Fibroblast of lung (primary cell): ENCODE results near the gene EML4. TPM values are rescaled to one million over a fixed set of nuclear protein-coding genes. Genes with fewer than 3 reads are reported as not detected.

Experiments
- DNase-seq, 2 donors: peaks; one replicate each; pipeline versions ENCODE4 v3.0.0 to v3.0.0-alpha.2; 2010; ENCODE audit warnings: low read depth in 2 of 2
- H2AFZ ChIP-seq: 2 replicates; pipeline ENCODE4 v1.5.1; 2012; ENCODE audit warnings: low read length, control low read depth, inconsistent platforms
- H3K27ac ChIP-seq: 2 replicates; pipeline ENCODE4 v1.5.1; 2011; ENCODE audit warnings: low read length, control low read depth; ENCODE audit not compliant: insufficient read depth
- H3K27me3 ChIP-seq: 2 replicates; pipeline ENCODE4 v1.5.1; 2011; ENCODE audit warnings: mild to moderate bottlenecking, low read length; ENCODE audit not compliant: control insufficient read depth, insufficient read depth
- H3K36me3 ChIP-seq: 2 replicates; pipeline ENCODE4 v1.5.1; 2011; ENCODE audit warnings: low read length; ENCODE audit not compliant: control insufficient read depth, insufficient read depth
- H3K4me1 ChIP-seq: 2 replicates; pipeline ENCODE4 v1.5.1; 2011; ENCODE audit warnings: low read length; ENCODE audit not compliant: control insufficient read depth, insufficient read depth; ENCODE audit errors: extremely low read depth
- H3K4me2 ChIP-seq: 2 replicates; pipeline ENCODE4 v1.5.1; 2011; ENCODE audit warnings: low read length, control low read depth; ENCODE audit not compliant: insufficient read depth; ENCODE audit errors: extremely low read depth
- H3K4me3 ChIP-seq, 4 experiments: fragments of 200-600 bp in 1 of 4; sonication (generic) in 1 of 4; replicated peaks in 1 of 4; 2 replicates each; pipeline ENCODE4 v1.5.1; 2011 to 2016; ENCODE audit warnings: low read length in 4 of 4, low read depth in 3 of 4, mild to moderate bottlenecking in 3 of 4, control low read depth in 2 of 4, inconsistent platforms in 1 of 4, mixed read lengths in 1 of 4; ENCODE audit not compliant: insufficient read depth in 1 of 4; ENCODE audit errors: control extremely low read depth in 1 of 4
- H3K79me2 ChIP-seq: 2 replicates; pipeline ENCODE4 v1.5.1; 2012; ENCODE audit warnings: mild to moderate bottlenecking, low read length, inconsistent platforms; ENCODE audit not compliant: control insufficient read depth, insufficient read depth
- H3K9ac ChIP-seq: 2 replicates; pipeline ENCODE4 v1.5.1; 2011; ENCODE audit warnings: mild to moderate bottlenecking, low read length, control low read depth; ENCODE audit not compliant: insufficient read depth
- H3K9me3 ChIP-seq: 2 replicates; pipeline ENCODE4 v1.5.1; 2012; ENCODE audit warnings: low read depth, low read length; ENCODE audit not compliant: control insufficient read depth, insufficient read depth
- H4K20me1 ChIP-seq: 2 replicates; pipeline ENCODE4 v1.5.1; 2011; ENCODE audit warnings: low read length; ENCODE audit not compliant: control insufficient read depth, insufficient read depth; ENCODE audit errors: extremely low read depth
- EZH2 ChIP-seq: IDR thresholded peaks from 2 replicates; pipeline ENCODE4 v1.5.1; 2012; ENCODE audit warnings: low read length, control low read depth, mild to moderate bottlenecking; ENCODE audit errors: missing control alignments
- polyA plus RNA-seq, 2 donors: library from polyadenylated mRNA; depleted of rRNA in 1 of 2; stranded (reverse) in 1 of 2; unstranded in 1 of 2; fragments of >200 nt; gene quantifications; 2 replicates each; pipeline ENCODE4 v1.2.1, GENCODE V29; 2011 to 2012; ENCODE audit warnings: missing spikeins in 1 of 2
- total RNA-seq: library from RNA; depleted of rRNA; stranded (reverse); fragments of >200 nt; gene quantifications from 2 replicates; pipeline ENCODE4 v1.2.1, GENCODE V29; 2014
- TF ChIP-seq, protein P1 (sequence below), 2 donors: IDR thresholded peaks in 1 of 2; conservative IDR thresholded peaks in 1 of 2; 1 replicate in 1 of 2; 2 replicates in 1 of 2; pipeline ENCODE4 v1.5.1; 2011 to 2012; ENCODE audit warnings: low read length in 2 of 2, control low read depth in 1 of 2, inconsistent platforms in 1 of 2, low read depth in 1 of 2, mild to moderate bottlenecking in 1 of 2

Gene EML4
- total and polyA plus RNA-seq, 2 donors (not counting 1 experiment from before 2014, with no cell fraction given) = 49.5 to 62.7 TPM

DNA sequence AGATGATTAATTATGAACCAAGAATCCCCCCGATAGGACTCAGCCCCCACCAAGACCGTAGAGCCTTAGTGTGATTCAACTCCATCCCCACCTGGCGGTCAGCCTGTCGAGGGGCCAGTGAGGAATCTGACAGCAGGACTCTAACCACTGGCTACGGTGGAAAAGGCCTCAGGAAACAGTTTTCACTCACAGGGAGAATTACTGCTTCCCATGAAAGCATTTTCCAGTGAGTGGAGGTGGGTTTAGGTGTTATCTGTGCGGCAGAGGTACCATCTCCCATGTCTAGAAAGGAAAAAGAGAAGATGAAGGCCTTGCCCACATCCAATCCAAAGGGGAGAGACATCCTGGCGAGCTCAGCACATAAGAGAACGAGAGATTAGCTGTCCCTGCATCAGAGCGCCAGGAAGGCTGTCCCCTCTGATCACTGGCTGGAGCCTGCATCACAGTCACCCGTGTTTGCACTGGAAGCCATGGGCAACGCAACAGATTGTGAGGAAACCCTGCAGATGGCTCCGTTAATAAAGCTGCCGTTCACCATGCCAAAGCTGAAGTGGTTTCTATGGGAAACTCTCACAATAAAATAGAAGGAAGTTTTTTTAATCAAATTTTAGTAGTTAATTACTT lies 169.5 kb downstream of the EML4 start:
- TF ChIP-seq, protein P1, sequence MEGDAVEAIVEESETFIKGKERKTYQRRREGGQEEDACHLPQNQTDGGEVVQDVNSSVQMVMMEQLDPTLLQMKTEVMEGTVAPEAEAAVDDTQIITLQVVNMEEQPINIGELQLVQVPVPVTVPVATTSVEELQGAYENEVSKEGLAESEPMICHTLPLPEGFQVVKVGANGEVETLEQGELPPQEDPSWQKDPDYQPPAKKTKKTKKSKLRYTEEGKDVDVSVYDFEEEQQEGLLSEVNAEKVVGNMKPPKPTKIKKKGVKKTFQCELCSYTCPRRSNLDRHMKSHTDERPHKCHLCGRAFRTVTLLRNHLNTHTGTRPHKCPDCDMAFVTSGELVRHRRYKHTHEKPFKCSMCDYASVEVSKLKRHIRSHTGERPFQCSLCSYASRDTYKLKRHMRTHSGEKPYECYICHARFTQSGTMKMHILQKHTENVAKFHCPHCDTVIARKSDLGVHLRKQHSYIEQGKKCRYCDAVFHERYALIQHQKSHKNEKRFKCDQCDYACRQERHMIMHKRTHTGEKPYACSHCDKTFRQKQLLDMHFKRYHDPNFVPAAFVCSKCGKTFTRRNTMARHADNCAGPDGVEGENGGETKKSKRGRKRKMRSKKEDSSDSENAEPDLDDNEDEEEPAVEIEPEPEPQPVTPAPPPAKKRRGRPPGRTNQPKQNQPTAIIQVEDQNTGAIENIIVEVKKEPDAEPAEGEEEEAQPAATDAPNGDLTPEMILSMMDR (conservative IDR thresholded peaks at IDR 0.05 in 1 of 2, IDR thresholded peaks at IDR 0.05 in 1 of 2; ENCODE audit: low read depth in 1 of 2, low read length in 2 of 2) = no peak
- TF ChIP-seq EZH2 = no peak
- Histone ChIP-seq H3K27ac (no peak overlapping the region), H3K9ac (no peak overlapping the region), H3K9me3 (no peaks in the 10 kb centered on the region), H2AFZ (no peak overlapping the region), H3K79me2 (peaks cover 12% of the 10 kb centered on the region), H3K4me3 (no peak overlapping the region), H3K4me2 (no peak overlapping the region), H3K27me3 (no peaks in the 10 kb centered on the region), H4K20me1 (no peaks in the 10 kb centered on the region), H3K36me3 (peaks cover 12% of the 10 kb centered on the region), H3K4me1 (peaks cover 14% of the 10 kb centered on the region)
- DNase-seq = no peak

DNA sequence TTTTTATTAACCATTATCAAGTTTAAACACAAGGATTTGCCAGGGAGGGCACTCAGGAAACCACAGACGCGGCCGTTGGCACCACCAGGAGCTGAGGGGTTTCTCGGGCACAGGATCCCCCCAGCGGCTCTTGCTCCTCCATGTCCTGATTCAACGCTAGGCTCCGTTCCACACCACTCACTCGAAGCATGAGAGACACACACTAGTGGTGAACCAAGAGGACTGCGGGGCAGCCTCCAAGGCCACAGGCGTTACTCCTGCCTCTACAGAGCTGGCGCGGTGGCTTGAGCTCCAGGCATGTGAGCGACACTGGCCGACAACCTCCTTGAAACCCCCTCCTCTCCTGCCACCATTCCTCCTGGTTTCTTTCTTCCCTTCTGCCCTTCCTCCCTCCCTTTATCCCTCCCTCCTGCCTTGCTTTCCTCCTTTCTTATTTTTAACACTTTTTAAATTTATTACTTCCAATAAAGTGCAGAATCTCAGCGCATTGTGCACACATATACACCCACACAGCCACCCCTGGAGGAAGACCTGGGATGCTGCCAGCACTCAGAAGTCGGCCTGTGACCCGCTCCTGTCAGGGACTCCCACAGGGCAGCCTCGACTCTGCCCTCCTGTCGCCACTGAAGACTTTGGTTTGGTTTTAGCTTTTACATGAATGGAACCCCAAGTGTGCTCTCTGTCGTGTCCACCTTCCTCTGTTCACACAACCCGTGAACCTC lies 170.2 kb downstream of the EML4 start:
- Histone ChIP-seq H3K27ac (no peak overlapping the region), H3K9ac (no peak overlapping the region), H3K4me2 (no peak overlapping the region), H4K20me1 (no peaks in the 10 kb centered on the region), H3K36me3 (peaks cover 11% of the 10 kb centered on the region), H3K4me1 (peaks cover 14% of the 10 kb centered on the region), H3K27me3 (no peaks in the 10 kb centered on the region), H3K79me2 (peaks cover 12% of the 10 kb centered on the region), H3K4me3 (no peak overlapping the region), H3K9me3 (no peaks in the 10 kb centered on the region), H2AFZ (no peak overlapping the region)
- DNase-seq = no peak
- TF ChIP-seq, protein P1 (conservative IDR thresholded peaks at IDR 0.05 in 1 of 2, IDR thresholded peaks at IDR 0.05 in 1 of 2; ENCODE audit: low read depth in 1 of 2, low read length in 2 of 2) = no peak
- no peak for TF ChIP-seq EZH2

DNA sequence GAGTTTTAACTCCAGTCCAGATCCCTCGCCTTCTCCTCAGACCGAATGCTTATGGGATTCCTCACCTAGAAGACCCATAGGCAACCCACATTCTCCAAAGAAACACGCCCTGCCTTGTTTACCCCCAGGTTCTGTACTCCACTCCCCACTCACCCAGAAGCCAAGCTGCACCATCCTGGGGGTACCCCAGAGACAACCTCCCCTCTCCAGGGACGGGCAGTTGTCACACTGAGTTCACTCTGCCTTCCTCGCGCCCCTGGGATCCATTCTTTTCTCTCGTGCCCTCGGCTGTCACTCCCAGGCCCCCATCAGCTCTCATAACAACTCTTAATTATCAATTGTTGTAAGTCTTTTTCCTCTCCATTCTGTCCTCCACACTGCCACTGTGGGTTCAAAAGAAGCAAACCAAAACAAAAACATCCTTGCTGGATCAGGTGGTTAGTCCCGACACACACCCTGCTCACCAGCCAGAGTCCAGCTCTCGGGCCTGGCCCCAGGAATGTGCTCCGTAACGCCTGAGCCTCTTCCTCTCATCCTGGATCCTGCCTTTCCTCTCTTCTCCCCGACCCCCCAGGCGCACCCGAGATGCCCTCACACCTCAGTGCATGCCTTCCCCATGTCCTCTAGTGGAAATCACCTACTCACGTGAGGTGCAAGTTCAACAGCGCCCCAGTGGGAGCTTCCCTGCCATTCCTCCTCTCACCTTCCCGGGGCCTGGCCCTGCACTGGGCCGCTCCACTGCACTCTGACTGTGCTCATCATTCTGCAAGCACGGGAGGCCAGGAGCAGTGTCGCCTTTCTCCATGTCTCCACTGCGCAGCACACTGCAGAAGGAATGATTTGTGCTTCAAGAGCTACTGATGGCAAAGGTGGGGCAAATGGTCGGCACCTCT lies 171.1 kb downstream of the EML4 start:
- Histone ChIP-seq H3K4me2 (no peak overlapping the region), H2AFZ (no peak overlapping the region), H3K36me3 (peaks cover 8% of the 10 kb centered on the region), H3K4me1 (peaks cover 14% of the 10 kb centered on the region), H3K79me2 (peaks cover 12% of the 10 kb centered on the region), H3K4me3 (no peak overlapping the region), H4K20me1 (no peaks in the 10 kb centered on the region), H3K27me3 (no peaks in the 10 kb centered on the region), H3K9ac (no peak overlapping the region), H3K9me3 (no peaks in the 10 kb centered on the region), H3K27ac (no peak overlapping the region)
- DNase-seq = no peak
- TF ChIP-seq, protein P1 (conservative IDR thresholded peaks at IDR 0.05 in 1 of 2, IDR thresholded peaks at IDR 0.05 in 1 of 2; ENCODE audit: low read depth in 1 of 2, low read length in 2 of 2) = no peak
- no peak for TF ChIP-seq EZH2
